ENCODE results near the gene SLC16A3. TPM values are rescaled to one million over a fixed set of nuclear protein-coding genes. Genes with fewer than 3 reads are reported as not detected.

The SLC16A3 gene
- total and polyA plus RNA-seq, 2 of the 8 experiments (the other 6 are each of a cell fraction or from before 2014, with no cell fraction given), result 3.8 to 8.7 TPM

DNA sequence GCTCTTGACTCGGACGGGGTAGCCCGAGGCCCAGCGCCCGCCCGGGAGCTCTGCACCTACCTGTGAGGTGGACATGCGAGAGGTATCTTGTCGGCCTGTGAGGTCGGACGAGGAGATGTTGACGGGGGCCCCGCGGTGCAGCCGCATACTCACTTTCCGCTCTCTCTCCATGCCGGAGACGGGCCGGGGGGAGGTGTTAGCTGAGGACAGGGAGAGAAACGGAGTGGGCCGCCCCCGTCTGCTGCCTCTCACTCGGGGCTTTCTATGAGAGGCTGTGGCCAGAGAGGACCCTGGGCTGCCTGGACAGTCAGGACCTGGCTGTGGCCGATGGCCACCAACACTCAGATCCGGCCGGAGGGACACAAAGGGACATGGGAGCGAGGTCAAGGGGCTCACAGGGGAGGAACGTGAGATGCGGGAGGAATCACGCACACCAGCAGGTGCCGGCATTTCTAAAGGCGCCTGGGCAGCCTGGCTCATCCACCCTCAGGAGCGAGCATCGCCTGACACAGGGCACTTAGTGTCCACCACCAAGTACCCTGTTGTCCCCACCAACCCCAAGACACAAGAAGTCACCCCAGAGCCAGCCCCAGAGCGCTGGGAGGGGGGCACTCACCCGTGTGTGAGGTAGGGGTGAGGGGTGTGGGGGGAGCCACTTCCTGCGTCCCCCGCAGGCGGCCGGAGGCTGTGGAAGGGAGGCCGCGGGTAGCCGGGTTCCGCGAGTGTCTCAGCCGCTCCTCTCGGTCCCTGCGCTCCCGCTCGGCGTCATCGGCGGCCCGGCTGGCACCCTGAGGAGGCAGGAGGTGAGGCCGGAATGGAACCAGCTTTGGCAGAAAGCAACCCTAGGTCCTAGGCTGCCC, 20.2 kb downstream of the SLC16A3 start (continued):
- no peak for TF ChIP-seq EP300 (IDR thresholded peaks at IDR 0.05; ENCODE audit: borderline replicate concordance in 1 of 2, low read depth in 2 of 2, low read length in 2 of 2)
- TF ChIP-seq CTBP2 (IDR thresholded peaks at IDR 0.05; ENCODE audit: borderline replicate concordance, insufficient read depth, insufficient read length, low read length), result no peak
- TF ChIP-seq KDM1A (IDR thresholded peaks at IDR 0.05; ENCODE audit: borderline replicate concordance, low read length), result no peak
- TF ChIP-seq CHD7 (IDR thresholded peaks at IDR 0.05; ENCODE audit: insufficient replicate concordance, low read length), result no peak

Measured in H1 (cell line).